GM12878 (cell line): ENCODE measurements around the gene TSHB. TPM values are rescaled to one million over a fixed set of nuclear protein-coding genes. Genes with fewer than 3 reads are reported as not detected.
A peak's percentile ranks its signal among the peaks of the same experiment; 100 is the strongest.

Experiments used
- ATAC-seq: fragments of 200-7000 bp; cut with Tn5 transposase; 3 replicates; pipeline ENCODE4 v1.9.1; 2020; ENCODE audit warnings: mild to moderate bottlenecking, moderate library complexity
- BruUV-seq: library from RNA; stranded (reverse); fragments of 400-500 nt; replicated peaks from 2 replicates; lab custom pipeline; 2021; lab: Mats Ljungman, UMichigan
- CTCF ChIA-PET: fragments of 300-600 bp; sonication (Branson Sonifier 250); formaldehyde crosslinking; extraction: SDS; loops from one replicate; lab custom pipeline; 2021; ENCODE audit warnings: inconsistent platforms; lab: Yijun Ruan, JAX
- POLR2A ChIA-PET: fragments of 350-600 bp; formaldehyde crosslinking; extraction: SDS; loops from one replicate; lab custom pipeline; 2021; ENCODE audit warnings: inconsistent platforms; lab: Charles Lee
- RAD21 ChIA-PET: fragments of 300-600 bp; sonication (Branson Sonifier 250); formaldehyde crosslinking; loops from one replicate; lab custom pipeline; 2023; ENCODE audit warnings: antibody characterized with exemption; ENCODE audit not compliant: unreplicated experiment; lab: Charles Lee
- SMC1A ChIA-PET: fragments of 300-600 bp; sonication (Branson Sonifier 250); formaldehyde crosslinking; loops from one replicate; lab custom pipeline; 2023; ENCODE audit not compliant: unreplicated experiment, uncharacterized antibody; lab: Charles Lee
- DNase-seq: peaks from one replicate; pipeline ENCODE4 v3.0.0-alpha.2; 2011; ENCODE audit warnings: low read depth, low spot score
- FAIRE-seq: peaks from 3 replicates; lab custom pipeline; 2011; peaks lifted over from hg19 to GRCh38; lab: Jason Lieb, UNC
- H2AFZ ChIP-seq: 2 replicates; pipeline ENCODE4 v1.6.0; 2011; ENCODE audit warnings: low read depth, low read length, control low read depth; ENCODE audit not compliant: control insufficient read depth
- H3K27ac ChIP-seq: 2 replicates; pipeline ENCODE4 v1.5.1; 2011; ENCODE audit warnings: control low read depth; ENCODE audit not compliant: control insufficient read depth, insufficient read depth
- H3K27me3 ChIP-seq, 2 experiments: replicated peaks in 1 of 2; 2 replicates each; pipeline versions ENCODE4 v1.6.0 to v1.6.1; 2011; ENCODE audit warnings: low read length in 1 of 2; ENCODE audit not compliant: control insufficient read depth in 2 of 2, insufficient read depth in 2 of 2
- H3K36me3 ChIP-seq, 2 experiments: 2 replicates each; pipeline ENCODE4 v1.5.1; 2011; ENCODE audit warnings: low read length in 1 of 2; ENCODE audit not compliant: control insufficient read depth in 2 of 2, insufficient read depth in 2 of 2
- H3K4me1 ChIP-seq: 2 replicates; pipeline ENCODE4 v1.6.1; 2011; ENCODE audit warnings: mild to moderate bottlenecking, low read length, moderate library complexity, mixed read lengths; ENCODE audit not compliant: control insufficient read depth, insufficient read depth
- H3K4me2 ChIP-seq: 2 replicates; pipeline ENCODE4 v1.6.0; 2011; ENCODE audit warnings: control low read depth; ENCODE audit not compliant: control insufficient read depth, insufficient read depth
- H3K4me3 ChIP-seq: fragments of 200-600 bp; sonication (generic); 2 replicates; pipeline ENCODE4 v1.5.1; 2016
- H3K79me2 ChIP-seq: 2 replicates; pipeline ENCODE4 v1.6.0; 2011; ENCODE audit warnings: low read length; ENCODE audit not compliant: control insufficient read depth, insufficient read depth
- H3K9ac ChIP-seq: 2 replicates; pipeline ENCODE4 v1.8.0; 2011; ENCODE audit warnings: low read length, control low read depth, mixed read lengths; ENCODE audit not compliant: control insufficient read depth, insufficient read depth
- H3K9me3 ChIP-seq: replicated peaks from 3 replicates; pipeline ENCODE4 v1.5.1; 2011; ENCODE audit warnings: mild to moderate bottlenecking, low read length; ENCODE audit not compliant: control insufficient read depth, insufficient read depth
- H4K20me1 ChIP-seq: 2 replicates; pipeline ENCODE4 v1.6.0; 2011; ENCODE audit not compliant: control insufficient read depth, insufficient read depth
- BMI1 ChIP-seq: fragments of 450-650 bp; IDR thresholded peaks from 2 replicates; pipeline ENCODE4 v1.6.1; 2016; ENCODE audit warnings: mild to moderate bottlenecking, moderate library complexity, borderline replicate concordance
- CBX5 ChIP-seq: sonication (generic); IDR thresholded peaks from 2 replicates; pipeline ENCODE4 v1.6.1; 2016; ENCODE audit warnings: low read depth, moderate library complexity, mild to moderate bottlenecking, inconsistent platforms
- EZH2 ChIP-seq: IDR thresholded peaks from 2 replicates; pipeline ENCODE4 v1.6.1; 2012; ENCODE audit warnings: low read depth, mild to moderate bottlenecking, control low read depth, inconsistent platforms, low read length, borderline replicate concordance; ENCODE audit not compliant: control insufficient read depth
- GABPA ChIP-seq: IDR thresholded peaks from 2 replicates; pipeline ENCODE4 v1.6.1; 2014; ENCODE audit warnings: antibody characterized with exemption, low read depth, mild to moderate bottlenecking, inconsistent platforms
- IKZF1 ChIP-seq: fragments of 450-650 bp; conservative IDR thresholded peaks from 2 replicates; pipeline ENCODE4 v1.6.1; 2017; ENCODE audit warnings: antibody characterized with exemption, mild to moderate bottlenecking
- JUNB ChIP-seq: IDR thresholded peaks from 2 replicates; pipeline ENCODE4 v1.6.1; 2016; ENCODE audit warnings: antibody characterized with exemption, mild to moderate bottlenecking
- KDM1A ChIP-seq: fragments of 200-600 bp; sonication (generic); IDR thresholded peaks from 2 replicates; pipeline ENCODE4 v1.6.1; 2016; ENCODE audit warnings: borderline replicate concordance
- NR2C2 ChIP-seq: IDR thresholded peaks from 2 replicates; pipeline ENCODE4 v1.6.1; 2011; ENCODE audit warnings: borderline replicate concordance, low read depth; ENCODE audit not compliant: control insufficient read depth, insufficient read length
- PKNOX1 ChIP-seq: fragments of 450-650 bp; IDR thresholded peaks from 2 replicates; pipeline ENCODE4 v1.6.1; 2016; ENCODE audit warnings: mild to moderate bottlenecking
- RBBP5 ChIP-seq: fragments of 200-600 bp; sonication (generic); conservative IDR thresholded peaks from 2 replicates; pipeline ENCODE4 v1.6.1; 2016
- RELA ChIP-seq: fragments of 450-650 bp; IDR thresholded peaks from 2 replicates; pipeline ENCODE4 v1.8.0; 2014; ENCODE audit warnings: borderline replicate concordance; ENCODE audit not compliant: partially characterized antibody
- RUNX3 ChIP-seq: IDR thresholded peaks from 2 replicates; pipeline ENCODE4 v1.6.1; 2012; ENCODE audit warnings: low read length, inconsistent platforms
- ZNF24 ChIP-seq: fragments of 450-650 bp; IDR thresholded peaks from 2 replicates; pipeline ENCODE4 v1.6.1; 2017; ENCODE audit warnings: antibody characterized with exemption, mild to moderate bottlenecking
- ZNF622 ChIP-seq: fragments of 450-650 bp; IDR thresholded peaks from 2 replicates; pipeline ENCODE4 v1.6.1; 2017; ENCODE audit warnings: mild to moderate bottlenecking, inconsistent platforms
- WGBS: methylation state at CpG from one replicate; pipeline ENCODE4 v1.1.6; 2016; ENCODE audit warnings: low lambda C conversion rate; ENCODE audit not compliant: insufficient replicate concordance, insufficient coverage; ENCODE audit errors: missing lambda C conversion rate; 5-methylcytosine and 5-hydroxymethylcytosine counted together
- in situ Hi-C: fragments of 300-500 bp; cut with MboI; formaldehyde crosslinking; loops from 9 replicates; pipeline ENCODE4 v1.14.3; 2018; ENCODE audit warnings: mixed read lengths
- intact Hi-C: fragments of 100-400 bp; cut with micrococcal nuclease; formaldehyde crosslinking; loops from one replicate; pipeline ENCODE4 v1.14.2; 2022; ENCODE audit not compliant: unreplicated experiment
- polyA plus RNA-seq, 11 experiments: library from polyadenylated mRNA; depleted of rRNA in 4 of 11; unstranded in 6 of 11; stranded (reverse) in 5 of 11; fragments of >200 nt; fragmentation: Nextera tagmentation in 4 of 11; fragmentation: Illumina TruSeq in 1 of 11; extraction: Ambion mirVana in 4 of 11; extraction: Trizol in 1 of 11; gene quantifications; 1 replicate in 1 of 11; 2 replicates in 10 of 11; pipeline versions ENCODE4 v1.2.1 to v1.2.3, GENCODE V29; 2011 to 2016; ENCODE audit warnings: inconsistent platforms in 2 of 11, missing spikeins in 2 of 11, low read depth in 1 of 11
- total RNA-seq, 4 experiments: library from RNA; depleted of rRNA in 3 of 4; stranded (reverse); fragments of >200 nt in 3 of 4; fragmentation: Illumina TruSeq in 1 of 4; extraction: Trizol in 1 of 4; gene quantifications; 2 replicates each; pipeline versions ENCODE4 v1.2.1 to v1.2.3, GENCODE V29; 2013 to 2021
- TF ChIP-seq, protein P1 (sequence below): IDR thresholded peaks from 2 replicates; pipeline ENCODE4 v1.6.1; 2011; ENCODE audit warnings: low read depth, low read length, improper control_type of control experiment, borderline replicate concordance

TSHB gene
- total and polyA plus RNA-seq, 10 of the 15 experiments (the other 5 are each of a cell fraction or from before 2014, with no cell fraction given) = not detected

- TF ChIP-seq EZH2 (no peak), RUNX3 (peak; percentile 33), ZNF24 (no peak), ZNF622 (no peak), CBX5 (no peak), NR2C2 (no peak), KDM1A (no peak), IKZF1 (peak; percentile 66), BMI1 (no peak)
- TF ChIP-seq, protein P1, sequence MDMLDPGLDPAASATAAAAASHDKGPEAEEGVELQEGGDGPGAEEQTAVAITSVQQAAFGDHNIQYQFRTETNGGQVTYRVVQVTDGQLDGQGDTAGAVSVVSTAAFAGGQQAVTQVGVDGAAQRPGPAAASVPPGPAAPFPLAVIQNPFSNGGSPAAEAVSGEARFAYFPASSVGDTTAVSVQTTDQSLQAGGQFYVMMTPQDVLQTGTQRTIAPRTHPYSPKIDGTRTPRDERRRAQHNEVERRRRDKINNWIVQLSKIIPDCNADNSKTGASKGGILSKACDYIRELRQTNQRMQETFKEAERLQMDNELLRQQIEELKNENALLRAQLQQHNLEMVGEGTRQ = no peak
These were observed 43.9 kb downstream of the TSHB start (continued) for GRCh38 chr1:115073298-115074087.

- CTCF ChIA-PET = interaction anchor here (1.5 to 7.5 kb wide), 3 partner anchors 9 to 38 kb away, joined by 3 to 44 read pairs (median 3); no protein-coding TSS in a partner anchor
- in situ Hi-C loops (no loop called here), intact Hi-C loops (no loop called here)
- ATAC-seq (no peak), FAIRE-seq (no peak), DNase-seq (no peak)
- Histone ChIP-seq H3K36me3 (no peaks in the 10 kb centered on the region), H3K9me3 (no peaks in the 10 kb centered on the region), H3K4me1 (no peaks in the 10 kb centered on the region), H2AFZ (no peak overlapping the region), H3K27me3 (no peaks in the 10 kb centered on the region; a peak in 1 of 4 replicates), H4K20me1 (no peaks in the 10 kb centered on the region), H3K4me2 (no peak overlapping the region), H3K79me2 (no peaks in the 10 kb centered on the region), H3K27ac (no peak overlapping the region), H3K4me3 (no peak overlapping the region), H3K9ac (no peak overlapping the region)
- BruUV-seq = no TSS peak
- SMC1A ChIA-PET = interaction anchor here (0.9 to 6.2 kb wide), 8 partner anchors 13 to 95 kb away, joined by 3 to 42 read pairs (median 5); no protein-coding TSS in a partner anchor
- RAD21 ChIA-PET = interaction anchor here (0.8 to 2.4 kb wide), 2 partner anchors 11 to 37 kb away, joined by 3 to 9 read pairs; no protein-coding TSS in a partner anchor
- 41% methylated on average over 11 of the region's 11 CpGs for WGBS
- TF ChIP-seq RELA (no peak), GABPA (no peak), PKNOX1 (no peak), RBBP5 (no peak), JUNB (no peak)
- POLR2A ChIA-PET = interaction anchor here (0.6 to 0.9 kb wide), 2 partner anchors 24 to 1316 kb away, joined by 5 to 6 read pairs; no protein-coding TSS in a partner anchor
These were observed 45.4 kb downstream of the TSHB start for GRCh38 chr1:115074839-115075534.
